Loucy (cell line): Measurements from ENCODE around the gene PALLD.

Source experiments
- H2AFZ ChIP-seq: fragments of 200-600 bp; sonication (generic); 2 replicates; pipeline ENCODE4 v1.6.0; 2016; ENCODE audit warnings: antibody characterized with exemption, mild to moderate bottlenecking, low read length, moderate library complexity
- H3F3A ChIP-seq: fragments of 200-600 bp; 2 replicates; pipeline ENCODE4 v1.6.0; 2016; ENCODE audit warnings: antibody characterized with exemption, low read depth, mild to moderate bottlenecking
- H3K27me3 ChIP-seq: fragments of 200-600 bp; sonication (generic); 2 replicates; pipeline ENCODE4 v1.6.1; 2014; ENCODE audit warnings: low read length, mild to moderate bottlenecking; ENCODE audit not compliant: insufficient read depth, poor library complexity, severe bottlenecking
- H3K36me3 ChIP-seq: fragments of 200-600 bp; sonication (generic); 2 replicates; pipeline ENCODE4 v1.6.1; 2016; ENCODE audit warnings: low read length; ENCODE audit not compliant: insufficient read depth
- H3K4me1 ChIP-seq: fragments of 200-600 bp; sonication (generic); 2 replicates; pipeline ENCODE4 v1.5.1; 2014; ENCODE audit warnings: low read length, mild to moderate bottlenecking; ENCODE audit not compliant: insufficient read depth, poor library complexity, severe bottlenecking
- H3K4me2 ChIP-seq: fragments of 200-600 bp; sonication (generic); 2 replicates; pipeline ENCODE4 v1.6.0; 2014; ENCODE audit warnings: antibody characterized with exemption, low read length, low read depth, mild to moderate bottlenecking; ENCODE audit not compliant: poor library complexity, severe bottlenecking
- H3K4me3 ChIP-seq: fragments of 200-600 bp; sonication (generic); 2 replicates; pipeline ENCODE4 v1.5.1; 2014; ENCODE audit warnings: low read length, mild to moderate bottlenecking, mixed read lengths; ENCODE audit not compliant: poor library complexity, severe bottlenecking
- H3K79me2 ChIP-seq: fragments of 200-600 bp; sonication (generic); 2 replicates; pipeline ENCODE4 v1.6.1; 2014; ENCODE audit warnings: low read length; ENCODE audit not compliant: insufficient read depth
- H3K9ac ChIP-seq: fragments of 200-600 bp; sonication (generic); 2 replicates; pipeline ENCODE4 v1.6.0; 2014; ENCODE audit warnings: mild to moderate bottlenecking, low read depth, low read length, moderate library complexity; ENCODE audit not compliant: poor library complexity, severe bottlenecking
- H3K9me2 ChIP-seq: fragments of 200-600 bp; sonication (generic); replicated peaks from 2 replicates; pipeline ENCODE4 v1.6.1; 2016; ENCODE audit warnings: low read depth, low read length, mixed read lengths
- H3K9me3 ChIP-seq: fragments of 200-600 bp; sonication (generic); 2 replicates; pipeline ENCODE4 v1.6.1; 2014; ENCODE audit warnings: mild to moderate bottlenecking, antibody characterized with exemption, low read length, low read depth; ENCODE audit not compliant: insufficient read depth
- H4K20me1 ChIP-seq: fragments of 200-600 bp; sonication (generic); 2 replicates; pipeline ENCODE4 v1.6.0; 2014; ENCODE audit warnings: antibody characterized with exemption, low read length, mild to moderate bottlenecking; ENCODE audit not compliant: insufficient read depth, poor library complexity, severe bottlenecking
- CTCF ChIP-seq: fragments of 200-600 bp; sonication (generic); conservative IDR thresholded peaks from 2 replicates; pipeline ENCODE4 v1.5.1; 2014; ENCODE audit warnings: mild to moderate bottlenecking, antibody characterized with exemption, low read length
- EZH2phosphoT487 ChIP-seq: fragments of 200-600 bp; IDR thresholded peaks from 2 replicates; pipeline ENCODE4 v1.6.1; 2018; ENCODE audit warnings: antibody characterized with exemption, mild to moderate bottlenecking, moderate library complexity, borderline replicate concordance

Gene PALLD

DNA sequence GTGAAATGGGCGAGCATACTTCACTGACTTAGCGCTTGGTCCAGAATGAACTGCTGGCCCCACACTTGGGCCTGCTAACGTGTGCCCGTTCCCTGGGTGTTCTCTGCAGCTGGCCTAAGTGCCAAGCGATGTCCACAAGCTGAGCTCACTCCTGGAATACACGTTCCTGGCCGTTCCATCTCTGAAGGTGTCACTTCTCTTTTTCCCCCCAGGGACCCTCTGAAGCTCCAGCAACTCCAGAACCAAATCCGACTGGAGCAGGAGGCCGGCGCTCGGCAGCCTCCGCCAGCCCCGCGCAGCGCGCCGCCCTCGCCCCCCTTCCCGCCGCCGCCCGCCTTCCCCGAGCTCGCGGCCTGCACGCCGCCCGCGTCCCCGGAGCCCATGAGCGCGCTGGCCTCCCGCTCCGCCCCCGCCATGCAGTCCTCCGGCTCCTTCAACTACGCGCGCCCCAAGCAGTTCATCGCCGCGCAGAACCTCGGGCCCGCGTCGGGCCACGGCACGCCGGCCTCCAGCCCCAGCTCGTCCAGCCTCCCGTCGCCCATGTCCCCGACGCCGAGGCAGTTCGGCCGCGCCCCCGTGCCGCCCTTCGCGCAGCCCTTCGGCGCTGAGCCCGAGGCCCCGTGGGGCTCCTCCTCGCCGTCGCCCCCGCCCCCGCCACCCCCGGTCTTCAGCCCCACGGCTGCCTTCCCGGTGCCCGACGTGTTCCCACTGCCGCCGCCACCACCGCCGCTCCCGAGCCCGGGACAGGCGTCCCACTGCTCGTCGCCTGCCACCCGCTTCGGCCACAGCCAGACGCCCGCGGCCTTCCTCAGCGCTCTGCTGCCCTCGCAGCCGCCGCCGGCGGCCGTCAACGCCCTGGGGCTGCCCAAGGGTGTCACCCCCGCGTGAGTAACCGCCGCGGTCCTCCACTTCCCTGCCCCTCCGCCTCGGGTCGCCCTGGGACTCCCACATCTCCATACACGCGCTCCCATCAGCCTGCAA is 380.9 kb downstream of the PALLD start:
- H3K9me3 ChIP-seq = no peaks in the 10 kb centered on the region
- H3F3A ChIP-seq = no peaks in the 10 kb centered on the region
- H3K9me2 ChIP-seq = no peaks in the 10 kb centered on the region
- H4K20me1 ChIP-seq = no peaks in the 10 kb centered on the region
- H3K9ac ChIP-seq = no peak overlapping the region
- TF ChIP-seq CTCF (no peak), EZH2phosphoT487 (no peak)
- H3K4me1 ChIP-seq = peaks cover 6% of the 10 kb centered on the region
- no peak overlapping the region for H3K4me3 ChIP-seq
- no peak overlapping the region for H3K4me2 ChIP-seq
- no peak overlapping the region for H2AFZ ChIP-seq
- H3K79me2 ChIP-seq = no peaks in the 10 kb centered on the region
- peaks cover 3% of the 10 kb centered on the region; the same call in 1 of the 2 replicates for H3K36me3 ChIP-seq
- no peaks in the 10 kb centered on the region for H3K27me3 ChIP-seq

- Histone ChIP-seq H3K9me2 (no peaks in the 10 kb centered on the region), H3K9ac (no peak overlapping the region), H3K79me2 (no peaks in the 10 kb centered on the region), H3K27me3 (no peaks in the 10 kb centered on the region), H3K36me3 (peaks cover 3% of the 10 kb centered on the region; the same call in 1 of the 2 replicates), H3K9me3 (no peaks in the 10 kb centered on the region), H3K4me1 (peaks cover 6% of the 10 kb centered on the region), H4K20me1 (no peaks in the 10 kb centered on the region), H3K4me2 (no peak overlapping the region), H2AFZ (no peak overlapping the region), H3K4me3 (no peak overlapping the region), H3F3A (no peaks in the 10 kb centered on the region)
- TF ChIP-seq EZH2phosphoT487 = no peak
- no peak for TF ChIP-seq CTCF
Measured at GRCh38 chr4:168878623-168879022, 381.8 kb downstream of the PALLD start.

DNA sequence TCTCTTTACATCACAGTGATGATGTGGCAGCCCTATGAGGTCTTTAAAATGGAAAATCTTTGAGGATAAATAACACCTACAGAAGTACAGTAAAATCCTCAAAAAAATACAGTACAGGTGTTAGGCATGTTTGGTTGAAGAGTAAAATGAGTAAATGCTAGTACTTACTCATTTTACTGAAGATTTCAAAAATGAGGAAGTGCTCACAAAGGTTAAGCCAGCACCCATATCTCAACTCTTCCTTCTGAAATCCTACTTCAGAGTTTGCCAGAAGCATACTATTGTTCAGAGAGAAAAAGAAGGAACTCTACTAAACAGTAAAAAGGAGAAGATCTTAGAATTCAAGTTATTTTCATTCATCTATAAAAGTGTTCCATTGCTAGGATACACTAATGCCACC is 382.3 kb downstream of the PALLD start:
- peaks cover 1% of the 10 kb centered on the region for H3K4me1 ChIP-seq
- peaks cover 3% of the 10 kb centered on the region; the same call in 1 of the 2 replicates for H3K36me3 ChIP-seq
- H2AFZ ChIP-seq = no peak overlapping the region
- H3K79me2 ChIP-seq = no peaks in the 10 kb centered on the region
- H3K9ac ChIP-seq = no peak overlapping the region
- TF ChIP-seq EZH2phosphoT487 = no peak
- TF ChIP-seq CTCF = no peak
- H3K4me3 ChIP-seq = no peak overlapping the region
- no peaks in the 10 kb centered on the region for H3K9me3 ChIP-seq
- no peaks in the 10 kb centered on the region for H4K20me1 ChIP-seq
- no peaks in the 10 kb centered on the region for H3K27me3 ChIP-seq
- no peak overlapping the region for H3K4me2 ChIP-seq
- H3F3A ChIP-seq = no peaks in the 10 kb centered on the region
- H3K9me2 ChIP-seq = no peaks in the 10 kb centered on the region
